AG09309 (cell line): ENCODE results near the gene SPOCD1.
A peak's percentile ranks its signal among the peaks of the same experiment; 100 is the strongest.

Source experiments
- DNase-seq: peaks from one replicate; pipeline ENCODE4 v3.0.0-alpha.2; 2010; ENCODE audit warnings: low read depth
- H3K4me3 ChIP-seq: 2 replicates; pipeline ENCODE4 v1.5.1; 2011; ENCODE audit warnings: mild to moderate bottlenecking, low read depth, low read length, moderate library complexity; ENCODE audit not compliant: control insufficient read depth
- CTCF ChIP-seq: IDR thresholded peaks from 2 replicates; pipeline ENCODE4 v1.5.1; 2011; ENCODE audit warnings: mild to moderate bottlenecking, low read depth, low read length, inconsistent platforms; ENCODE audit not compliant: insufficient read depth, control insufficient read depth; ENCODE audit errors: missing control alignments

The SPOCD1 gene

GRCh38 chr1:31768939-31769704 is 46.7 kb downstream of the SPOCD1 start:
- no peak overlapping the region for H3K4me3 ChIP-seq
- no peak for TF ChIP-seq CTCF
- no peak for DNase-seq

- no peak overlapping the region for H3K4me3 ChIP-seq
- DNase-seq = no peak
- no peak for TF ChIP-seq CTCF
These were observed 47.4 kb downstream of the SPOCD1 start for GRCh38 chr1:31768407-31768907.

GRCh38 chr1:31767225-31767624 is 48.6 kb downstream of the SPOCD1 start:
- no peak for DNase-seq
- no peak for TF ChIP-seq CTCF
- no peak overlapping the region for H3K4me3 ChIP-seq

- H3K4me3 ChIP-seq = no peak overlapping the region
- DNase-seq = no peak
- TF ChIP-seq CTCF = no peak
These were observed 50.3 kb downstream of the SPOCD1 start for GRCh38 chr1:31765516-31765915.

- no peak overlapping the region for H3K4me3 ChIP-seq
These were observed 50.8 kb downstream of the SPOCD1 start for GRCh38 chr1:31765041-31765467.

GRCh38 chr1:31764312-31765040 is 51.3 kb downstream of the SPOCD1 start, which contains the start of gene ADGRB2:
ADGRB2 (minus strand) TSS chr1:31764340; CDS start chr1:31757221, 7,119 bp downstream.
- no peak for DNase-seq
- H3K4me3 ChIP-seq = peak within 1 kb of the TSS; percentile 67
- TF ChIP-seq CTCF = peak; percentile 5

More at GRCh38 chr1:31765041-31765467, 50.8 kb downstream of the SPOCD1 start:
- TF ChIP-seq CTCF = peak; percentile 35
- no peak for DNase-seq
